K562 (cell line): ENCODE results near the gene UBE2E2. TPM values are rescaled to one million over a fixed set of nuclear protein-coding genes. Genes with fewer than 3 reads are reported as not detected.

Experiments
- AFF1 ChIP-seq, 2 experiments: fragments of 450-650 bp; IDR thresholded peaks; 2 replicates each; pipeline ENCODE4 v1.6.1; 2018; ENCODE audit warnings: mild to moderate bottlenecking in 2 of 2, low read depth in 1 of 2; ENCODE audit not compliant: partially characterized antibody in 2 of 2
- BHLHE40 ChIP-seq: IDR thresholded peaks from 2 replicates; pipeline ENCODE4 v1.6.1; 2011; ENCODE audit warnings: low read length, improper control_type of control experiment
- CCNT2 ChIP-seq: IDR thresholded peaks from 2 replicates; pipeline ENCODE4 v1.6.1; 2011; ENCODE audit warnings: borderline replicate concordance, low read depth, mild to moderate bottlenecking, moderate library complexity, mixed read lengths, low read length; ENCODE audit not compliant: insufficient read length; ENCODE audit errors: extremely low read depth
- CEBPB ChIP-seq: fragments of 450-650 bp; IDR thresholded peaks from 2 replicates; pipeline ENCODE4 v1.6.1; 2016; ENCODE audit warnings: missing genetic modification characterization, missing compliant biosample characterization
- ETS2 ChIP-seq: IDR thresholded peaks from 2 replicates; pipeline ENCODE4 v1.6.1; 2016; ENCODE audit warnings: borderline replicate concordance, missing genetic modification characterization, mild to moderate bottlenecking, moderate library complexity, missing compliant biosample characterization; ENCODE audit not compliant: poor library complexity, severe bottlenecking
- FOXA3 ChIP-seq, 2 experiments: fragments of 450-650 bp in 1 of 2; sonication (generic) in 1 of 2; formaldehyde crosslinking; IDR thresholded peaks in 1 of 2; conservative IDR thresholded peaks in 1 of 2; 2 replicates each; pipeline versions ENCODE4 v1.4.0 to v1.8.0; 2020 to 2022; ENCODE audit warnings: mild to moderate bottlenecking in 2 of 2, missing genetic modification reagents in 1 of 2
- HNRNPL ChIP-seq: fragments of 200-400 bp; formaldehyde crosslinking; IDR thresholded peaks from 2 replicates; pipeline ENCODE4 v1.6.1; 2017; ENCODE audit warnings: low read depth, mild to moderate bottlenecking, low read length
- IRF9 ChIP-seq: fragments of 450-650 bp; IDR thresholded peaks from 2 replicates; pipeline ENCODE4 v1.6.1; 2016; ENCODE audit warnings: missing biosample characterization, missing genetic modification characterization
- KAT7 ChIP-seq: sonication (generic); formaldehyde crosslinking; IDR thresholded peaks from 2 replicates; pipeline ENCODE4 v1.8.0; 2022; ENCODE audit warnings: missing genetic modification reagents, mild to moderate bottlenecking, borderline replicate concordance
- MCM7 ChIP-seq, 2 experiments: fragments of 450-650 bp; IDR thresholded peaks; 2 replicates each; pipeline ENCODE4 v1.6.1; 2016 to 2018
- MEF2D ChIP-seq: conservative IDR thresholded peaks from 2 replicates; pipeline ENCODE4 v1.6.1; 2016; ENCODE audit warnings: low read depth, missing genetic modification characterization, missing compliant biosample characterization
- MNT ChIP-seq, 2 experiments: fragments of 450-650 bp; conservative IDR thresholded peaks; 2 replicates each; pipeline ENCODE4 v1.6.1; 2017; ENCODE audit warnings: mild to moderate bottlenecking in 2 of 2, moderate library complexity in 2 of 2
- NFE2 ChIP-seq: IDR thresholded peaks from 2 replicates; pipeline ENCODE4 v1.6.1; 2014; ENCODE audit warnings: antibody characterized with exemption, low read depth
- RAD51 ChIP-seq: fragments of 450-650 bp; IDR thresholded peaks from 2 replicates; pipeline ENCODE4 v1.7.1; 2016; ENCODE audit warnings: low read depth, mild to moderate bottlenecking, borderline replicate concordance
- SMAD4 ChIP-seq: fragments of 250-450 bp; sonication (Bioruptor Pico); conservative IDR thresholded peaks from 2 replicates; pipeline ENCODE4 v1.8.0; 2021; ENCODE audit warnings: inconsistent platforms, mild to moderate bottlenecking, moderate library complexity
- TOE1 ChIP-seq, 2 experiments: fragments of 450-650 bp in 1 of 2; sonication (generic) in 1 of 2; formaldehyde crosslinking in 1 of 2; IDR thresholded peaks; 2 replicates each; pipeline versions ENCODE4 v1.7.1 to v1.8.0; 2016 to 2022; ENCODE audit warnings: borderline replicate concordance in 2 of 2, mild to moderate bottlenecking in 2 of 2, antibody characterized with exemption in 1 of 2, inconsistent platforms in 1 of 2, low read depth in 1 of 2, missing genetic modification reagents in 1 of 2, moderate library complexity in 1 of 2
- USF1 ChIP-seq: sonication (generic); formaldehyde crosslinking; IDR thresholded peaks from 2 replicates; pipeline ENCODE4 v1.9.0; 2022; ENCODE audit warnings: mild to moderate bottlenecking, missing genetic modification reagents
- ZBED1 ChIP-seq: IDR thresholded peaks from 2 replicates; pipeline ENCODE4 v1.6.1; 2014
- ZNF699 ChIP-seq: fragments of 250-450 bp; sonication (Bioruptor Pico); IDR thresholded peaks from 2 replicates; pipeline ENCODE4 v1.8.0; 2021; ENCODE audit warnings: mild to moderate bottlenecking, moderate library complexity; ENCODE audit not compliant: insufficient replicate concordance
- polyA plus RNA-seq, 8 experiments: library from polyadenylated mRNA; depleted of rRNA in 4 of 8; stranded (reverse) in 5 of 8; unstranded in 3 of 8; fragments of >200 nt; fragmentation: Nextera tagmentation in 2 of 8; fragmentation: Illumina TruSeq in 1 of 8; extraction: Ambion mirVana in 2 of 8; extraction: Trizol in 1 of 8; gene quantifications; 2 replicates each; pipeline versions ENCODE4 v1.2.1 to v1.2.3, GENCODE V29; 2011 to 2014; ENCODE audit warnings: inconsistent platforms in 1 of 8, missing spikeins in 1 of 8
- total RNA-seq, 7 experiments: library from RNA; depleted of rRNA in 6 of 7; stranded (reverse); fragments of >200 nt in 6 of 7; fragmentation: Illumina TruSeq in 2 of 7; extraction: Trizol in 2 of 7; gene quantifications; 2 replicates each; pipeline versions ENCODE4 v1.2.1 to v1.2.3, GENCODE V29; 2011 to 2021; ENCODE audit warnings: low replicate concordance in 1 of 7

Gene UBE2E2
- total and polyA plus RNA-seq, 9 of the 15 experiments (the other 6 are each of a cell fraction or from before 2014, with no cell fraction given) = 0.22 to 5.1 (median 1.9) TPM

- peak; percentile 43; the same call in 1 of the 2 replicates for TF ChIP-seq TOE1 (IDR thresholded peaks at IDR 0.05; ENCODE audit: borderline replicate concordance)
- TF ChIP-seq TOE1 (CRISPR knock-in tag; IDR thresholded peaks at IDR 0.05; ENCODE audit: borderline replicate concordance, low read depth) = no peak
- TF ChIP-seq MEF2D (tag) = no peak
- no peak for TF ChIP-seq ZNF699 (CRISPR knock-in tag)
- TF ChIP-seq ZBED1 = no peak
- no peak for TF ChIP-seq KAT7 (CRISPR knock-in tag)
- no peak for TF ChIP-seq FOXA3 (CRISPR knock-in tag; conservative IDR thresholded peaks at IDR 0.05 in 1 of 2, IDR thresholded peaks at IDR 0.05 in 1 of 2)
- no peak for TF ChIP-seq MCM7 (IDR thresholded peaks at IDR 0.05)
- TF ChIP-seq CEBPB (tag) = no peak
- no peak for TF ChIP-seq RAD51
- TF ChIP-seq MNT (conservative IDR thresholded peaks at IDR 0.05) = no peak
- TF ChIP-seq SMAD4 (CRISPR knock-in tag) = peak; percentile 69; the same call in 1 of the 2 replicates
- no peak for TF ChIP-seq AFF1 (IDR thresholded peaks at IDR 0.05; ENCODE audit: low read depth in 1 of 2, partially characterized antibody in 2 of 2)
- TF ChIP-seq ETS2 (tag) = no peak
- TF ChIP-seq HNRNPL = no peak
- no peak for TF ChIP-seq USF1
- no peak for TF ChIP-seq NFE2
- TF ChIP-seq BHLHE40 = no peak
- no peak for TF ChIP-seq IRF9 (tag)
- peak; percentile 49 for TF ChIP-seq CCNT2
Measured at GRCh38 chr3:23202921-23203707, at the start of gene UBE2E2 (continued).
